Chondrocyte (in vitro differentiated cells): Measurements from ENCODE around the gene KRT7. TPM values are rescaled to one million over a fixed set of nuclear protein-coding genes. Genes with fewer than 3 reads are reported as not detected.

Source experiments
- DNase-seq: peaks from one replicate; pipeline ENCODE4 v3.0.0; 2021; ENCODE audit warnings: mixed read lengths, low spot score
- H3K27ac Mint-ChIP-seq: one replicate; pipeline ENCODE4 v1.8.0; 2021; ENCODE audit warnings: mild to moderate bottlenecking, moderate library complexity, mixed read lengths; ENCODE audit not compliant: unreplicated experiment
- H3K27me3 Mint-ChIP-seq: 2 replicates; pipeline ENCODE4 v1.8.0; 2021; ENCODE audit warnings: low read depth, mixed read lengths
- H3K36me3 Mint-ChIP-seq: 2 replicates; pipeline ENCODE4 v1.8.0; 2021; ENCODE audit warnings: low read depth, mixed read lengths
- H3K4me1 Mint-ChIP-seq: 2 replicates; pipeline ENCODE4 v1.8.0; 2021; ENCODE audit warnings: low read depth, mild to moderate bottlenecking, mixed read lengths
- H3K4me3 Mint-ChIP-seq: one replicate; pipeline ENCODE4 v1.8.0; 2021; ENCODE audit warnings: mild to moderate bottlenecking, moderate library complexity, mixed read lengths; ENCODE audit not compliant: unreplicated experiment
- H3K9me3 Mint-ChIP-seq: 2 replicates; pipeline ENCODE4 v1.8.0; 2021; ENCODE audit warnings: low read depth, mixed read lengths
- CTCF ChIP-seq: fragments of 200-600 bp; sonication (generic); IDR thresholded peaks from 2 replicates; pipeline ENCODE4 v1.5.0; 2021; ENCODE audit warnings: antibody characterized with exemption, mild to moderate bottlenecking, moderate library complexity
- total RNA-seq: library from RNA; stranded (reverse); gene quantifications from 3 replicates; pipeline ENCODE4 v1.2.1, GENCODE V29; 2021

Gene KRT7
- total RNA-seq, 1 donor from 2014 or later = 266 TPM

DNA sequence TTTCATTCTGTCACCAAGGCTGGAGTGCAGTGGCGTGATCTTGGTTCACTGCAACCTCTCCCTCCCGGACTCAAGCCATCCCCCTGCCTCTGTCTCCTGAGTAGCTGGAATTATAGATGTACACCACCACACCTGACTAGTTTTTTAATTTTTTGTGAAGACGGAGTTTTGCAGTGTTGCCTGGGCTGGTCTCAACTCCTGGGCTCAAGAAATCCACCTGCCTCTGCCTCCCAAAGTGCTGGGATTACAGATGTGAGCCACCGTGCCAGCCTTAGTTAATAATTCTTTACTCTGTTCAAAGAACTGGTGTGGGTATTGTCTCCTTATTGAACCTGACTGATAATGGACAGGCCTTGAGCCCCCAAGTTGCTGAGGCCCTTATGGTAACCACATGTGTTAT, 10.4 kb upstream of the KRT7 start:
- DNase-seq = no peak
- peaks cover 19% of the 10 kb centered on the region for H3K9me3 Mint-ChIP-seq
- H3K36me3 Mint-ChIP-seq = peaks cover 9% of the 10 kb centered on the region
- no peak for TF ChIP-seq CTCF
- no peak overlapping the region for H3K27ac Mint-ChIP-seq
- H3K4me1 Mint-ChIP-seq = peaks cover 32% of the 10 kb centered on the region
- no peak overlapping the region for H3K4me3 Mint-ChIP-seq
- no peaks in the 10 kb centered on the region for H3K27me3 Mint-ChIP-seq

- H3K36me3 Mint-ChIP-seq = peaks cover 9% of the 10 kb centered on the region
- no peaks in the 10 kb centered on the region for H3K27me3 Mint-ChIP-seq
- TF ChIP-seq CTCF = no peak
- no peak overlapping the region for H3K4me3 Mint-ChIP-seq
- H3K4me1 Mint-ChIP-seq = peaks cover 35% of the 10 kb centered on the region
- peak overlapping the region; percentile 29 for H3K27ac Mint-ChIP-seq
- DNase-seq = no peak
- H3K9me3 Mint-ChIP-seq = peaks cover 19% of the 10 kb centered on the region
These were observed 9.5 kb upstream of the KRT7 start for GRCh38 chr12:52223406-52224039.

GRCh38 chr12:52224151-52224550, 8.9 kb upstream of the KRT7 start:
- TF ChIP-seq CTCF = no peak
- Mint-ChIP-seq H3K27me3 (no peaks in the 10 kb centered on the region), H3K27ac (no peak overlapping the region), H3K36me3 (peaks cover 9% of the 10 kb centered on the region), H3K9me3 (peaks cover 19% of the 10 kb centered on the region), H3K4me1 (peaks cover 38% of the 10 kb centered on the region), H3K4me3 (no peak overlapping the region)
- DNase-seq = no peak

DNA sequence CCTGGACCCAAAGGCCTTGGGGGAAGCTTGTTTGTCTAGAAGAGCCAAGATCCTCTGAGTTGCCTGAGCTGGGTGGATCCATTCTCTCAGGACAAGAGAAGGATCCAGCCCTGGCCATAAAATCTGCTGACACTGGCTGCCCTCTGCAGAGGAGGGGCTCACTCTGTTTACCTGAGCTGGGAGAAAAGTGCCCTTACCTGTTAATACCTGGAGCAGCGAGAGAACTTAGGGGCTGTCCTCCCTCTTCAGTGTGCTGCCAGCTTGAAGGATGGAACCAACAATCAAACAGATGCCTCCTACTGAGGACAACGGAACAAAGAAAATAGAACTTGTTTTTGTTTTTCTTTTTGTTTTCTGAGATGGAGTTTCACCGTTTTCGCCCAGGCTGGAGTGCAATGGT, 7.3 kb upstream of the KRT7 start:
- no peak for TF ChIP-seq CTCF

GRCh38 chr12:52226446-52226845, 6.6 kb upstream of the KRT7 start:
- no peak for TF ChIP-seq CTCF
- no peak for DNase-seq
- Mint-ChIP-seq H3K27me3 (no peaks in the 10 kb centered on the region), H3K4me3 (no peak overlapping the region), H3K27ac (no peak overlapping the region), H3K36me3 (peaks cover 9% of the 10 kb centered on the region), H3K9me3 (peaks cover 19% of the 10 kb centered on the region), H3K4me1 (peaks cover 47% of the 10 kb centered on the region)

More for the DNA sequence above, 7.3 kb upstream of the KRT7 start:
- Mint-ChIP-seq H3K27me3 (no peaks in the 10 kb centered on the region), H3K4me3 (no peak overlapping the region), H3K4me1 (peaks cover 46% of the 10 kb centered on the region), H3K36me3 (peaks cover 9% of the 10 kb centered on the region), H3K27ac (no peak overlapping the region), H3K9me3 (peaks cover 19% of the 10 kb centered on the region)
- no peak for DNase-seq
